IMR-90 (cell line): ENCODE results near the gene CDK14. TPM values are rescaled to one million over a fixed set of nuclear protein-coding genes. Genes with fewer than 3 reads are reported as not detected.

ENCODE experiments used
- ATAC-seq: fragments of 200-7000 bp; cut with Tn5 transposase; 2 replicates; pipeline ENCODE4 v1.9.1; 2020; ENCODE audit warnings: low read depth, mild to moderate bottlenecking, moderate library complexity
- BruUV-seq: library from RNA; stranded (reverse); fragments of 400-500 nt; replicated peaks from 2 replicates; lab custom pipeline; 2021; lab: Mats Ljungman, UMichigan
- CTCF ChIA-PET: fragments of 300-600 bp; formaldehyde crosslinking; extraction: SDS; loops from one replicate; lab custom pipeline; 2021; ENCODE audit warnings: antibody characterized with exemption; lab: Yijun Ruan, JAX
- POLR2A ChIA-PET: fragments of 300-600 bp; sonication (Branson Sonifier 250); formaldehyde crosslinking; loops from one replicate; lab custom pipeline; 2022; ENCODE audit warnings: antibody characterized with exemption; ENCODE audit not compliant: unreplicated experiment; lab: Charles Lee
- DNase-seq: peaks from one replicate; pipeline ENCODE4 v3.0.0; 2013
- H2AFZ ChIP-seq: replicated peaks from 2 replicates; pipeline ENCODE3; 2013; ENCODE audit warnings: low read length, mild to moderate bottlenecking; ENCODE audit not compliant: poor library complexity
- H2AK5ac ChIP-seq: 2 replicates; pipeline ENCODE4 v1.6.1; 2013; ENCODE audit warnings: low read depth, low read length, inconsistent platforms
- H2AK9ac ChIP-seq: replicated peaks from 2 replicates; pipeline ENCODE3; 2013; ENCODE audit warnings: mild to moderate bottlenecking, low read depth, low read length, moderate library complexity; ENCODE audit not compliant: poor library complexity
- H2BK120ac ChIP-seq: 2 replicates; pipeline ENCODE4 v1.6.1; 2013; ENCODE audit warnings: low read depth, low read length, inconsistent platforms
- H2BK15ac ChIP-seq: 3 replicates; pipeline ENCODE4 v1.6.1; 2013; ENCODE audit warnings: low read depth, low read length, inconsistent platforms
- H2BK20ac ChIP-seq: 2 replicates; pipeline ENCODE4 v1.6.1; 2013; ENCODE audit warnings: low read depth, mild to moderate bottlenecking, inconsistent platforms, low read length, moderate library complexity
- H2BK5ac ChIP-seq: 2 replicates; pipeline ENCODE4 v1.6.1; 2013; ENCODE audit warnings: mild to moderate bottlenecking, low read depth, low read length, inconsistent platforms; ENCODE audit not compliant: poor library complexity, severe bottlenecking
- H3K14ac ChIP-seq: replicated peaks from 2 replicates; pipeline ENCODE4 v1.6.1; 2013; ENCODE audit warnings: low read depth, low read length, inconsistent platforms
- H3K18ac ChIP-seq: 2 replicates; pipeline ENCODE4 v1.6.1; 2013; ENCODE audit warnings: low read depth, low read length, control low read depth
- H3K23ac ChIP-seq: 2 replicates; pipeline ENCODE4 v1.6.1; 2013; ENCODE audit warnings: low read depth, low read length, inconsistent platforms
- H3K27ac ChIP-seq: 2 replicates; pipeline ENCODE4 v1.5.1; 2013; ENCODE audit warnings: mild to moderate bottlenecking, control low read depth, low read length; ENCODE audit not compliant: insufficient read depth
- H3K27me3 ChIP-seq: 2 replicates; pipeline ENCODE4 v1.6.1; 2013; ENCODE audit warnings: low read length; ENCODE audit not compliant: control insufficient read depth, insufficient read depth
- H3K36me3 ChIP-seq: 2 replicates; pipeline ENCODE4 v1.6.1; 2013; ENCODE audit warnings: low read length, mixed read lengths; ENCODE audit not compliant: control insufficient read depth, insufficient read depth
- H3K4ac ChIP-seq: 2 replicates; pipeline ENCODE4 v1.6.1; 2013; ENCODE audit warnings: low read depth, low read length, inconsistent platforms
- H3K4me1 ChIP-seq: 2 replicates; pipeline ENCODE4 v1.6.1; 2013; ENCODE audit warnings: low read length, mixed read lengths; ENCODE audit not compliant: control insufficient read depth, insufficient read depth
- H3K4me2 ChIP-seq: 2 replicates; pipeline ENCODE4 v1.6.1; 2013; ENCODE audit warnings: low read depth, mild to moderate bottlenecking, control low read depth, low read length, moderate library complexity
- H3K4me3 ChIP-seq: 2 replicates; pipeline ENCODE4 v1.5.1; 2013; ENCODE audit warnings: low read depth, mild to moderate bottlenecking, control low read depth, low read length, moderate library complexity; ENCODE audit not compliant: insufficient read depth
- H3K56ac ChIP-seq: 2 replicates; pipeline ENCODE4 v1.6.1; 2013; ENCODE audit warnings: low read length, inconsistent platforms; ENCODE audit not compliant: insufficient read depth; ENCODE audit errors: extremely low read depth
- H3K79me1 ChIP-seq, 2 experiments: 2 replicates each; pipeline ENCODE4 v1.6.1; 2013; ENCODE audit warnings: low read length in 2 of 2, inconsistent platforms in 1 of 2, low read depth in 1 of 2
- H3K9ac ChIP-seq: 2 replicates; pipeline ENCODE4 v1.6.1; 2013; ENCODE audit warnings: low read depth, low read length, control low read depth
- H3K9me1 ChIP-seq: 2 replicates; pipeline ENCODE4 v1.6.1; 2013; ENCODE audit warnings: low read length, inconsistent platforms; ENCODE audit not compliant: insufficient read depth
- H3K9me3 ChIP-seq: 2 replicates; pipeline ENCODE4 v1.6.1; 2013; ENCODE audit warnings: low read length; ENCODE audit not compliant: control insufficient read depth, insufficient read depth
- H4K20me1 ChIP-seq: 2 replicates; pipeline ENCODE4 v1.6.1; 2013; ENCODE audit warnings: low read length, inconsistent platforms; ENCODE audit not compliant: insufficient read depth
- H4K5ac ChIP-seq: 2 replicates; pipeline ENCODE4 v1.6.1; 2013; ENCODE audit warnings: mild to moderate bottlenecking, low read depth, low read length, control low read depth
- H4K8ac ChIP-seq, 2 experiments: 2 replicates each; pipeline ENCODE4 v1.6.1; 2013; ENCODE audit warnings: low read depth in 2 of 2, low read length in 2 of 2, control low read depth in 1 of 2, inconsistent platforms in 1 of 2
- H4K91ac ChIP-seq: 2 replicates; pipeline ENCODE4 v1.6.1; 2013; ENCODE audit warnings: low read depth, low read length, inconsistent platforms; ENCODE audit not compliant: insufficient read depth
- FOS ChIP-seq: fragments of 150-350 bp; IDR thresholded peaks from 2 replicates; pipeline ENCODE4 v1.6.1; 2016; ENCODE audit warnings: low read depth, low read length
- MAFK ChIP-seq: IDR thresholded peaks from 2 replicates; pipeline ENCODE4 v1.6.1; 2012; ENCODE audit warnings: low read depth, low read length, improper control_type of control experiment
- MAZ ChIP-seq: IDR thresholded peaks from 2 replicates; pipeline ENCODE4 v1.6.1; 2012; ENCODE audit warnings: low read depth, mild to moderate bottlenecking, low read length, improper control_type of control experiment, moderate library complexity, borderline replicate concordance
- MXI1 ChIP-seq: IDR thresholded peaks from 2 replicates; pipeline ENCODE4 v1.6.1; 2012; ENCODE audit warnings: low read depth, mild to moderate bottlenecking, low read length, moderate library complexity, borderline replicate concordance
- RFX5 ChIP-seq: IDR thresholded peaks from 2 replicates; pipeline ENCODE4 v1.8.0; 2012; ENCODE audit warnings: low read depth, mild to moderate bottlenecking, low read length, moderate library complexity
- WGBS, 2 experiments: methylation state at CpG; one replicate each; pipeline versions ENCODE4 v1.1.5 to v1.1.7; 2013; ENCODE audit warnings: missing lambda C conversion rate in 2 of 2; ENCODE audit not compliant: insufficient read length in 1 of 2; ENCODE audit errors: extremely low coverage in 2 of 2; 5-methylcytosine and 5-hydroxymethylcytosine counted together
- dilution Hi-C: fragments of 300-500 bp; cut with HindIII; formaldehyde crosslinking; loops from one replicate; pipeline ENCODE4 v1.14.3; 2018; ENCODE audit warnings: low sequenced_read_pairs; ENCODE audit not compliant: unreplicated experiment
- in situ Hi-C: fragments of 300-500 bp; cut with MboI; formaldehyde crosslinking; loops from 3 replicates; pipeline ENCODE4 v1.14.3; 2019; ENCODE audit warnings: low sequenced_read_pairs, inconsistent platforms, mixed read lengths
- intact Hi-C: fragments of 100-400 bp; cut with micrococcal nuclease; formaldehyde crosslinking; loops from 2 replicates; pipeline ENCODE4 v1.10.0; 2022
- polyA plus RNA-seq, 3 experiments: library from polyadenylated mRNA; depleted of rRNA; stranded (reverse); fragments of >200 nt; gene quantifications; 2 replicates each; pipeline ENCODE4 v1.2.3, GENCODE V29; 2012; ENCODE audit warnings: low replicate concordance in 1 of 3
- total RNA-seq: library from RNA; depleted of rRNA; stranded (reverse); fragments of >200 nt; gene quantifications from 2 replicates; pipeline ENCODE4 v1.2.3, GENCODE V29; 2012

CDK14 gene
- total and polyA plus RNA-seq, 2 of the 4 experiments (the other 2 are of a cell fraction) = 10.1 to 29.6 TPM

DNA sequence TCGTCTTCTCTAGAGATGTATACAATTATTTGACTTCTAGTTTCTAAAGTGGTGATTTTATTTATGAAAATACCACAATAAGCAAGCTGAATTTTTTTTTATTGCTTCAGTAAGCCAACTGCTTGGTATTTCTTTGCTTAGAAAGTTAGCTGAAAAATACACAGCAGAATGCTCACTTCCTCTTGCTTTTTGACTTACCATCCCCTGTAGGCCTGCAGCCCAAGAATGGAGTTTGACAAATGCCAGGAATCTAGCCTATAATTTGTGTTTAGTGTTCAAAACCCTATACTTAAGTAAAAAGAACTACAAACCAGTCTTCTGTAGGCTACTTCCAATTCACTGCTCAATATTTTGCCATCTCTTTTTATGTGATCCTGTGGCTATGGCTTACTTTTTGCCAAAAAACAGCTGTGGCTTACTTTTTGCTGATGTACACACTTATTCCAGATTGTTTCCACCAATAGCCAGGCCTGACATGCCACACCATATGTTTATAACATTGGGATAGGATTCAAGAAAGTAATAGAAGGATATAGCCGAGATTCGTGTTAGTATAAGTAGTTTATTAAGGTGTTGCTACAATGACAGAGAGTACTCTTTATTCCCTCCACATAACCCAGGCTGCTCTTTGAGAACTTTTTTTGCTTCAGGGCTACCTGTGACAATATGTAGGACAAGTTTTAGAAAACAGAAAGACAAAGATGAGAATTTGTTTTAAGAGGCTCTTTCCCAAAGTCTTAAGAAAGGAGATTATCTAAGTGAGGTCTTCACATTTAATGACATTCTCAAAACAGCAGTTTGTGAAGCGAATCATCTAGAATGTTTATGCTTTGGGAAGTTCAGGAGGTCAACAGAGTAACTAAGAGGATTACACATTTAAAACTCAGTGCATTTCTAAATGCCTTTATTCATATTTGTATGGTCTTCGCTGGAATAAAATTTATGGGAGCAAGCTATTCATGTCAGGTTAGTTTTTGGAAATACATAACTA is 404.2 kb downstream of the CDK14 start:
- H3K56ac ChIP-seq = no peak overlapping the region
- H2BK15ac ChIP-seq = no peak overlapping the region
- H3K9me3 ChIP-seq = no peaks in the 10 kb centered on the region
- TF ChIP-seq MAZ = no peak
- no peak for TF ChIP-seq MXI1
- TF ChIP-seq MAFK = peak; percentile 57
- no peak for TF ChIP-seq FOS
- no peak for TF ChIP-seq RFX5
- dilution Hi-C loops (no loop called here), in situ Hi-C loops (loop anchor here (25.0 kb wide), 1 partner anchor 438 kb away; no protein-coding TSS in a partner anchor), intact Hi-C loops (no loop called here)
- no peak overlapping the region for H2AK9ac ChIP-seq
- no peaks in the 10 kb centered on the region; the same call in 1 of the 2 replicates for H3K36me3 ChIP-seq
- no peak overlapping the region for H3K4me3 ChIP-seq
- no peaks in the 10 kb centered on the region for H4K20me1 ChIP-seq
- no peak overlapping the region for H3K14ac ChIP-seq
- H4K5ac ChIP-seq = no peak overlapping the region; the same call in 1 of the 2 replicates
- BruUV-seq = no TSS peak
- DNase-seq = peak; percentile 47
- H3K27ac ChIP-seq = 0 out of 2 replicates have a peak overlapping the region, but pooled peaks have one; percentile 32
- peak overlapping the region; percentile 81 for H3K4me2 ChIP-seq
- peak; percentile 59 for ATAC-seq
- no peak overlapping the region for H3K9ac ChIP-seq
- no peaks in the 10 kb centered on the region for H3K79me1 ChIP-seq
- H3K27me3 ChIP-seq = no peaks in the 10 kb centered on the region
- no peak overlapping the region for H2BK120ac ChIP-seq
- no CpG with 5 or more reads among the region's 5 CpGs for WGBS, 2 experiments
- no peak overlapping the region for H2AFZ ChIP-seq
- ChIA-PET CTCF (no interaction called here), POLR2A (no interaction called here)
- H3K23ac ChIP-seq = no peak overlapping the region
- H3K4ac ChIP-seq = no peak overlapping the region
- peak overlapping the region; percentile 81 for H3K18ac ChIP-seq
- H2BK20ac ChIP-seq = no peak overlapping the region
- no peaks in the 10 kb centered on the region for H3K9me1 ChIP-seq
- no peak overlapping the region for H4K91ac ChIP-seq
- H4K8ac ChIP-seq = no peak overlapping the region
- H2AK5ac ChIP-seq = no peak overlapping the region
- H3K4me1 ChIP-seq = peaks cover 5% of the 10 kb centered on the region
- H2BK5ac ChIP-seq = no peak overlapping the region
